K562 (cell line): Measurements from ENCODE around the gene CCNB1. TPM values are rescaled to one million over a fixed set of nuclear protein-coding genes. Genes with fewer than 3 reads are reported as not detected.
A peak's percentile ranks its signal among the peaks of the same experiment; 100 is the strongest.

Experiments used
- C11orf30 ChIP-seq: fragments of 450-650 bp; IDR thresholded peaks from 2 replicates; pipeline ENCODE4 v1.6.1; 2016; ENCODE audit warnings: low read depth, mild to moderate bottlenecking
- CBFA2T2 ChIP-seq: fragments of 450-650 bp; conservative IDR thresholded peaks from 2 replicates; pipeline ENCODE4 v1.6.1; 2017; ENCODE audit warnings: mild to moderate bottlenecking
- FOXK2 ChIP-seq, 2 experiments: fragments of 450-650 bp; IDR thresholded peaks in 1 of 2; conservative IDR thresholded peaks in 1 of 2; 2 replicates each; pipeline ENCODE4 v1.6.1; 2016; ENCODE audit warnings: low read depth in 2 of 2, mild to moderate bottlenecking in 1 of 2
- GATA2 ChIP-seq: sonication (generic); formaldehyde crosslinking; IDR thresholded peaks from 2 replicates; pipeline ENCODE4 v1.4.0; 2020; ENCODE audit warnings: mild to moderate bottlenecking, missing genetic modification reagents
- HLTF ChIP-seq: fragments of 450-650 bp; IDR thresholded peaks from 2 replicates; pipeline ENCODE4 v1.6.1; 2016
- MAFG ChIP-seq: fragments of 450-650 bp; conservative IDR thresholded peaks from 2 replicates; pipeline ENCODE4 v1.6.1; 2016; ENCODE audit warnings: missing genetic modification characterization, missing compliant biosample characterization
- POLR2A ChIP-seq: fragments of 450-650 bp; conservative IDR thresholded peaks from 2 replicates; pipeline ENCODE4 v1.6.1; 2016
- POLR3A ChIP-seq: IDR thresholded peaks from 2 replicates; pipeline ENCODE4 v1.6.1; 2011; ENCODE audit warnings: borderline replicate concordance, mild to moderate bottlenecking, moderate library complexity; ENCODE audit not compliant: insufficient read length, insufficient read depth; ENCODE audit errors: extremely low read depth
- RBFOX2 ChIP-seq: fragments of 200-400 bp; formaldehyde crosslinking; IDR thresholded peaks from 2 replicates; pipeline ENCODE4 v1.6.1; 2017; ENCODE audit warnings: low read depth, mild to moderate bottlenecking, low read length, moderate library complexity
- SAFB ChIP-seq: fragments of 200-400 bp; formaldehyde crosslinking; IDR thresholded peaks from 2 replicates; pipeline ENCODE4 v1.6.1; 2017; ENCODE audit warnings: low read depth, low read length, borderline replicate concordance
- SPI1 ChIP-seq: IDR thresholded peaks from 2 replicates; pipeline ENCODE4 v1.6.1; 2011; ENCODE audit warnings: low read depth, low read length, control low read depth, borderline replicate concordance
- TAL1 ChIP-seq: fragments of 450-650 bp; IDR thresholded peaks from 2 replicates; pipeline ENCODE4 v1.6.1; 2016; ENCODE audit warnings: mild to moderate bottlenecking
- ZFP1 ChIP-seq: fragments of 450-650 bp; formaldehyde crosslinking; IDR thresholded peaks from 2 replicates; pipeline ENCODE4 v1.4.0; 2020; ENCODE audit warnings: mild to moderate bottlenecking, mixed read lengths
- ZNF124 ChIP-seq: sonication (generic); formaldehyde crosslinking; IDR thresholded peaks from 2 replicates; pipeline ENCODE4 v1.8.1; 2022; ENCODE audit warnings: missing genetic modification reagents
- ZNF146 ChIP-seq: IDR thresholded peaks from one replicate; pipeline ENCODE4 v1.6.1; 2018; ENCODE audit warnings: missing compliant biosample characterization; ENCODE audit not compliant: unreplicated experiment
- ZNF24 ChIP-seq: fragments of 450-650 bp; IDR thresholded peaks from 2 replicates; pipeline ENCODE4 v1.6.1; 2016
- ZNF282 ChIP-seq: sonication (generic); formaldehyde crosslinking; IDR thresholded peaks from 2 replicates; pipeline ENCODE4 v1.8.1; 2023; ENCODE audit warnings: missing genetic modification reagents
- ZNF316 ChIP-seq: fragments of 450-650 bp; IDR thresholded peaks from 2 replicates; pipeline ENCODE4 v1.6.1; 2016
- polyA plus RNA-seq, 8 experiments: library from polyadenylated mRNA; depleted of rRNA in 4 of 8; stranded (reverse) in 5 of 8; unstranded in 3 of 8; fragments of >200 nt; fragmentation: Nextera tagmentation in 2 of 8; fragmentation: Illumina TruSeq in 1 of 8; extraction: Ambion mirVana in 2 of 8; extraction: Trizol in 1 of 8; gene quantifications; 2 replicates each; pipeline versions ENCODE4 v1.2.1 to v1.2.3, GENCODE V29; 2011 to 2014; ENCODE audit warnings: inconsistent platforms in 1 of 8, missing spikeins in 1 of 8
- total RNA-seq, 7 experiments: library from RNA; depleted of rRNA in 6 of 7; stranded (reverse); fragments of >200 nt in 6 of 7; fragmentation: Illumina TruSeq in 2 of 7; extraction: Trizol in 2 of 7; gene quantifications; 2 replicates each; pipeline versions ENCODE4 v1.2.1 to v1.2.3, GENCODE V29; 2011 to 2021; ENCODE audit warnings: low replicate concordance in 1 of 7
- TF ChIP-seq, protein P1 (sequence below): fragments of 200-800 bp; sonication (Bioruptor generic); IDR thresholded peaks from 2 replicates; pipeline ENCODE4 v1.6.1; 2017; ENCODE audit warnings: missing genetic modification characterization, missing compliant biosample characterization

The CCNB1 gene
- total and polyA plus RNA-seq, 9 of the 15 experiments (the other 6 are each of a cell fraction or from before 2014, with no cell fraction given) = 165 to 679 (median 271) TPM

DNA sequence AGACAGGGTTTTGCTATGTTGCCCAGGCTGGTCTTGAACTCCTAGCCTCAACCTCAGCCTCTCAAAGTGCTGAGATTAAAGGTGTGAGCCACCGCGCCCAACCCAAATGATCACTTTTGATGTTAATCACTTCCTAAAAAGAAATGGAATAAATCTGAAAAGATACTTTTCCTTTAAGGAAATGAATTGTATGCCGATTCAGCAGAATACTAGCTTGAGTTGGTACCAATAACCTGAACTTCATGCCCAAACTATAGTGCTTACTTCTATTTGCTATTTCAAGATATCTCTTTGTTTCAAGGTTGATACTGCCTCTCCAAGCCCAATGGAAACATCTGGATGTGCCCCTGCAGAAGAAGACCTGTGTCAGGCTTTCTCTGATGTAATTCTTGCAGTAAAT is 4.0 kb downstream of the CCNB1 start (continued):
- TF ChIP-seq FOXK2 (conservative IDR thresholded peaks at IDR 0.05 in 1 of 2, IDR thresholded peaks at IDR 0.05 in 1 of 2; ENCODE audit: low read depth in 2 of 2) (no peak), TAL1 (no peak), ZNF124 (CRISPR knock-in tag) (no peak), MAFG (tag) (peak; percentile 75), ZFP1 (no peak), HLTF (no peak), GATA2 (CRISPR knock-in tag) (no peak), ZNF316 (peak; percentile 90), SAFB (no peak), POLR2A (no peak; the same call in 1 of the 2 replicates), ZNF24 (no peak), ZNF282 (no peak), RBFOX2 (0 out of 2 replicates have a peak, but pooled peaks have one; percentile 23), SPI1 (no peak), POLR3A (no peak), C11orf30 (peak; percentile 80), CBFA2T2 (no peak), ZNF146 (no peak)
- TF ChIP-seq, protein P1, sequence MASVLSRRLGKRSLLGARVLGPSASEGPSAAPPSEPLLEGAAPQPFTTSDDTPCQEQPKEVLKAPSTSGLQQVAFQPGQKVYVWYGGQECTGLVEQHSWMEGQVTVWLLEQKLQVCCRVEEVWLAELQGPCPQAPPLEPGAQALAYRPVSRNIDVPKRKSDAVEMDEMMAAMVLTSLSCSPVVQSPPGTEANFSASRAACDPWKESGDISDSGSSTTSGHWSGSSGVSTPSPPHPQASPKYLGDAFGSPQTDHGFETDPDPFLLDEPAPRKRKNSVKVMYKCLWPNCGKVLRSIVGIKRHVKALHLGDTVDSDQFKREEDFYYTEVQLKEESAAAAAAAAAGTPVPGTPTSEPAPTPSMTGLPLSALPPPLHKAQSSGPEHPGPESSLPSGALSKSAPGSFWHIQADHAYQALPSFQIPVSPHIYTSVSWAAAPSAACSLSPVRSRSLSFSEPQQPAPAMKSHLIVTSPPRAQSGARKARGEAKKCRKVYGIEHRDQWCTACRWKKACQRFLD (CRISPR knock-in tag) = no peak
- TF ChIP-seq, all 486 proteins: peak for 6
